GM23338 (cell line): ENCODE measurements around the gene LACRT. TPM values are rescaled to one million over a fixed set of nuclear protein-coding genes. Genes with fewer than 3 reads are reported as not detected.

Source experiments
- ATAC-seq: fragments of 200-7000 bp; cut with Tn5 transposase; 3 replicates; pipeline ENCODE4 v1.9.1; 2020
- DNase-seq: peaks from one replicate; pipeline ENCODE4 v3.0.0-alpha.2; 2015; ENCODE audit warnings: low spot score
- H2AFZ ChIP-seq: fragments of 200-600 bp; sonication (generic); 2 replicates; pipeline ENCODE4 v1.8.0; 2016; ENCODE audit warnings: antibody characterized with exemption, mild to moderate bottlenecking, moderate library complexity
- H3F3A ChIP-seq: fragments of 200-600 bp; sonication (generic); replicated peaks from 2 replicates; pipeline ENCODE4 v1.8.0; 2017; ENCODE audit warnings: antibody characterized with exemption, mixed run types, low read depth
- H3K27ac ChIP-seq: fragments of 200-600 bp; sonication (generic); 2 replicates; pipeline ENCODE4 v1.6.1; 2016; ENCODE audit warnings: low read depth
- H3K27me3 ChIP-seq: fragments of 200-600 bp; sonication (generic); 2 replicates; pipeline ENCODE4 v1.8.0; 2016; ENCODE audit warnings: mild to moderate bottlenecking, mixed run types, moderate library complexity; ENCODE audit not compliant: insufficient read depth
- H3K36me3 ChIP-seq: fragments of 200-600 bp; sonication (generic); 2 replicates; pipeline ENCODE4 v1.8.0; 2016; ENCODE audit warnings: mild to moderate bottlenecking; ENCODE audit not compliant: insufficient read depth
- H3K4me1 ChIP-seq: fragments of 200-600 bp; sonication (generic); 2 replicates; pipeline ENCODE4 v1.8.0; 2016; ENCODE audit warnings: mild to moderate bottlenecking, moderate library complexity; ENCODE audit not compliant: insufficient read depth
- H3K4me2 ChIP-seq: fragments of 200-600 bp; sonication (generic); 2 replicates; pipeline ENCODE4 v1.7.1; 2017; ENCODE audit warnings: mixed run types
- H3K4me3 ChIP-seq: fragments of 200-600 bp; sonication (generic); 2 replicates; pipeline ENCODE4 v1.6.1; 2016; ENCODE audit warnings: mixed run types
- H3K79me2 ChIP-seq: fragments of 200-600 bp; sonication (generic); replicated peaks from 2 replicates; pipeline ENCODE4 v1.8.0; 2017; ENCODE audit warnings: mild to moderate bottlenecking; ENCODE audit not compliant: insufficient read depth
- H3K9me2 ChIP-seq: fragments of 200-600 bp; sonication (generic); 2 replicates; pipeline ENCODE4 v1.8.0; 2017; ENCODE audit not compliant: insufficient read depth
- H4K20me1 ChIP-seq: fragments of 200-600 bp; sonication (generic); replicated peaks from 2 replicates; pipeline ENCODE4 v1.8.0; 2017; ENCODE audit warnings: mild to moderate bottlenecking; ENCODE audit not compliant: insufficient read depth
- H3K27ac Mint-ChIP-seq: 2 replicates; pipeline ENCODE4 v1.8.0; 2020; ENCODE audit warnings: inconsistent platforms, mild to moderate bottlenecking, moderate library complexity, mixed read lengths
- H3K27me3 Mint-ChIP-seq: 3 replicates; pipeline ENCODE4 v1.8.0; 2022; ENCODE audit warnings: low read depth, mild to moderate bottlenecking, moderate library complexity, mixed read lengths, inconsistent platforms; ENCODE audit not compliant: insufficient read depth, poor library complexity
- H3K36me3 Mint-ChIP-seq: 3 replicates; pipeline ENCODE4 v1.8.0; 2021; ENCODE audit warnings: low read depth, mild to moderate bottlenecking, inconsistent platforms, moderate library complexity, mixed read lengths
- H3K4me1 Mint-ChIP-seq: 3 replicates; pipeline ENCODE4 v1.8.0; 2020; ENCODE audit warnings: mild to moderate bottlenecking, inconsistent platforms, mixed read lengths
- H3K4me3 Mint-ChIP-seq: 3 replicates; pipeline ENCODE4 v1.8.0; 2021; ENCODE audit warnings: moderate library complexity, mild to moderate bottlenecking, inconsistent platforms, mixed read lengths
- H3K9me3 Mint-ChIP-seq: 3 replicates; pipeline ENCODE4 v1.8.0; 2020; ENCODE audit warnings: moderate library complexity, mild to moderate bottlenecking, inconsistent platforms, mixed read lengths
- EZH2 ChIP-seq: fragments of 200-600 bp; sonication (generic); IDR thresholded peaks from one replicate; pipeline ENCODE4 v1.8.0; 2017; ENCODE audit warnings: antibody characterized with exemption, mild to moderate bottlenecking, low read depth; ENCODE audit not compliant: unreplicated experiment
- EZH2phosphoT487 ChIP-seq: fragments of 200-600 bp; sonication (generic); IDR thresholded peaks from one replicate; pipeline ENCODE4 v1.8.1; 2018; ENCODE audit warnings: antibody characterized with exemption; ENCODE audit not compliant: unreplicated experiment
- NANOG ChIP-seq: IDR thresholded peaks from 2 replicates; pipeline ENCODE4 v1.6.1; 2016; ENCODE audit warnings: antibody characterized with exemption, borderline replicate concordance
- POLR2AphosphoS5 ChIP-seq: IDR thresholded peaks from 2 replicates; pipeline ENCODE4 v1.6.1; 2016; ENCODE audit warnings: antibody characterized with exemption, low read depth
- ZNF462 ChIP-seq: fragments of 250-450 bp; sonication (Bioruptor Pico); IDR thresholded peaks from 2 replicates; pipeline ENCODE4 v1.5.0; 2020; ENCODE audit warnings: mild to moderate bottlenecking, moderate library complexity
- polyA plus RNA-seq: library from polyadenylated mRNA; unstranded; fragments of >200 nt; fragmentation: Nextera tagmentation; extraction: Ambion mirVana; gene quantifications from 2 replicates; pipeline ENCODE4 v1.2.1, GENCODE V29; 2016
- total RNA-seq: library from RNA; depleted of rRNA; stranded (reverse); fragments of >200 nt; shearing (Covaris generic); gene quantifications from 2 replicates; pipeline ENCODE4 v1.2.3, GENCODE V29; 2014
- TF ChIP-seq, protein P1 (sequence below): IDR thresholded peaks from 2 replicates; pipeline ENCODE4 v1.6.1; 2016; ENCODE audit warnings: antibody characterized with exemption
- TF ChIP-seq, protein P2 (sequence below), 2 experiments: fragments of 200-600 bp in 1 of 2; sonication (generic) in 1 of 2; conservative IDR thresholded peaks; 2 replicates each; pipeline versions ENCODE4 v1.5.1 to v1.6.1; 2016 to 2017; ENCODE audit warnings: antibody characterized with exemption in 2 of 2, low read depth in 2 of 2, mild to moderate bottlenecking in 2 of 2, moderate library complexity in 1 of 2

The LACRT gene
- total and polyA plus RNA-seq, 2 experiments from 2014 or later = not detected

GRCh38 chr12:54583726-54584125 is 51.0 kb downstream of the LACRT start:
- Mint-ChIP-seq H3K9me3 (no peaks in the 10 kb centered on the region), H3K4me3 (no peak overlapping the region), H3K27me3 (peaks cover 22% of the 10 kb centered on the region), H3K4me1 (peaks cover 48% of the 10 kb centered on the region), H3K36me3 (no peaks in the 10 kb centered on the region; the same call in 2 of the 3 replicates), H3K27ac (no peak overlapping the region)
- DNase-seq (no peak), ATAC-seq (no peak)
- no peak overlapping the region for H3K27ac ChIP-seq
- peaks cover 22% of the 10 kb centered on the region for H3K27me3 ChIP-seq
- H3K4me2 ChIP-seq = no peak overlapping the region
- no peaks in the 10 kb centered on the region for H4K20me1 ChIP-seq
- H3K4me3 ChIP-seq = no peak overlapping the region
- no peak for TF ChIP-seq NANOG
- TF ChIP-seq POLR2AphosphoS5 = no peak
- TF ChIP-seq ZNF462 (CRISPR knock-in tag) = no peak
- no peak for TF ChIP-seq EZH2phosphoT487
- TF ChIP-seq, protein P1, sequence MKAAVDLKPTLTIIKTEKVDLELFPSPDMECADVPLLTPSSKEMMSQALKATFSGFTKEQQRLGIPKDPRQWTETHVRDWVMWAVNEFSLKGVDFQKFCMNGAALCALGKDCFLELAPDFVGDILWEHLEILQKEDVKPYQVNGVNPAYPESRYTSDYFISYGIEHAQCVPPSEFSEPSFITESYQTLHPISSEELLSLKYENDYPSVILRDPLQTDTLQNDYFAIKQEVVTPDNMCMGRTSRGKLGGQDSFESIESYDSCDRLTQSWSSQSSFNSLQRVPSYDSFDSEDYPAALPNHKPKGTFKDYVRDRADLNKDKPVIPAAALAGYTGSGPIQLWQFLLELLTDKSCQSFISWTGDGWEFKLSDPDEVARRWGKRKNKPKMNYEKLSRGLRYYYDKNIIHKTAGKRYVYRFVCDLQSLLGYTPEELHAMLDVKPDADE = no peak
- TF ChIP-seq EZH2 = no peak
- TF ChIP-seq, protein P2, sequence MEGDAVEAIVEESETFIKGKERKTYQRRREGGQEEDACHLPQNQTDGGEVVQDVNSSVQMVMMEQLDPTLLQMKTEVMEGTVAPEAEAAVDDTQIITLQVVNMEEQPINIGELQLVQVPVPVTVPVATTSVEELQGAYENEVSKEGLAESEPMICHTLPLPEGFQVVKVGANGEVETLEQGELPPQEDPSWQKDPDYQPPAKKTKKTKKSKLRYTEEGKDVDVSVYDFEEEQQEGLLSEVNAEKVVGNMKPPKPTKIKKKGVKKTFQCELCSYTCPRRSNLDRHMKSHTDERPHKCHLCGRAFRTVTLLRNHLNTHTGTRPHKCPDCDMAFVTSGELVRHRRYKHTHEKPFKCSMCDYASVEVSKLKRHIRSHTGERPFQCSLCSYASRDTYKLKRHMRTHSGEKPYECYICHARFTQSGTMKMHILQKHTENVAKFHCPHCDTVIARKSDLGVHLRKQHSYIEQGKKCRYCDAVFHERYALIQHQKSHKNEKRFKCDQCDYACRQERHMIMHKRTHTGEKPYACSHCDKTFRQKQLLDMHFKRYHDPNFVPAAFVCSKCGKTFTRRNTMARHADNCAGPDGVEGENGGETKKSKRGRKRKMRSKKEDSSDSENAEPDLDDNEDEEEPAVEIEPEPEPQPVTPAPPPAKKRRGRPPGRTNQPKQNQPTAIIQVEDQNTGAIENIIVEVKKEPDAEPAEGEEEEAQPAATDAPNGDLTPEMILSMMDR (conservative IDR thresholded peaks at IDR 0.05; ENCODE audit: low read depth in 2 of 2) = no peak
- H3K4me1 ChIP-seq = peaks cover 20% of the 10 kb centered on the region
- no peak overlapping the region for H2AFZ ChIP-seq
- H3K36me3 ChIP-seq = no peaks in the 10 kb centered on the region
- H3K79me2 ChIP-seq = no peaks in the 10 kb centered on the region
- H3F3A ChIP-seq = no peaks in the 10 kb centered on the region
- H3K9me2 ChIP-seq = no peaks in the 10 kb centered on the region
